GM12865 (cell line): Measurements from ENCODE around the gene CA10.

Experiments used
- DNase-seq: peaks from one replicate; pipeline ENCODE4 v3.0.0; 2010; ENCODE audit warnings: low read depth
- H3K4me3 ChIP-seq: 2 replicates; pipeline ENCODE4 v1.5.1; 2011; ENCODE audit warnings: mild to moderate bottlenecking, low read depth, low read length, control low read depth
- CTCF ChIP-seq: IDR thresholded peaks from 2 replicates; pipeline ENCODE4 v1.5.1; 2011; ENCODE audit warnings: low read length, control low read depth, low read depth, inconsistent platforms; ENCODE audit not compliant: insufficient read depth; ENCODE audit errors: missing control alignments

CA10 gene

GRCh38 chr17:52158450-52159042 is at the start of gene CA10:
Gene CA10 (minus strand): TSS chr17:52158714.
- DNase-seq, result no peak
- no peak within 1 kb of the TSS for H3K4me3 ChIP-seq
- TF ChIP-seq CTCF, result no peak

GRCh38 chr17:52207796-52208195 is 49.3 kb upstream of the CA10 start:
- no peak for DNase-seq
- no peak for TF ChIP-seq CTCF
- H3K4me3 ChIP-seq, result no peak overlapping the region

GRCh38 chr17:52202520-52203080 is 44.1 kb upstream of the CA10 start:
- TF ChIP-seq CTCF, result no peak
- no peak overlapping the region for H3K4me3 ChIP-seq
- peak; percentile 0 for DNase-seq

- DNase-seq, result no peak
- TF ChIP-seq CTCF, result no peak
These were observed 43.4 kb upstream of the CA10 start for GRCh38 chr17:52201767-52202519.

GRCh38 chr17:52191491-52191890 is 33.0 kb upstream of the CA10 start:
- no peak overlapping the region for H3K4me3 ChIP-seq
- no peak for DNase-seq
- TF ChIP-seq CTCF, result no peak

More at GRCh38 chr17:52201767-52202519, 43.4 kb upstream of the CA10 start:
- no peak overlapping the region for H3K4me3 ChIP-seq

GRCh38 chr17:52181782-52182181 is 23.3 kb upstream of the CA10 start:
- no peak for TF ChIP-seq CTCF
- DNase-seq, result no peak
- no peak overlapping the region for H3K4me3 ChIP-seq

GRCh38 chr17:52178012-52178411 is 19.5 kb upstream of the CA10 start:
- DNase-seq, result no peak
- no peak for TF ChIP-seq CTCF
- H3K4me3 ChIP-seq, result no peak overlapping the region
